ENCODE measurements around the gene SRD5A3.

Gene SRD5A3

GRCh38 chr4:55345980-55346850, at the start of gene SRD5A3:
SRD5A3 (plus strand) TSS chr4:55346242; CDS start chr4:55346337, 95 bp downstream.
- peak; percentile 92 for DNase-seq (ENCODE audit: extremely low spot score)
- TF ChIP-seq, protein P1, sequence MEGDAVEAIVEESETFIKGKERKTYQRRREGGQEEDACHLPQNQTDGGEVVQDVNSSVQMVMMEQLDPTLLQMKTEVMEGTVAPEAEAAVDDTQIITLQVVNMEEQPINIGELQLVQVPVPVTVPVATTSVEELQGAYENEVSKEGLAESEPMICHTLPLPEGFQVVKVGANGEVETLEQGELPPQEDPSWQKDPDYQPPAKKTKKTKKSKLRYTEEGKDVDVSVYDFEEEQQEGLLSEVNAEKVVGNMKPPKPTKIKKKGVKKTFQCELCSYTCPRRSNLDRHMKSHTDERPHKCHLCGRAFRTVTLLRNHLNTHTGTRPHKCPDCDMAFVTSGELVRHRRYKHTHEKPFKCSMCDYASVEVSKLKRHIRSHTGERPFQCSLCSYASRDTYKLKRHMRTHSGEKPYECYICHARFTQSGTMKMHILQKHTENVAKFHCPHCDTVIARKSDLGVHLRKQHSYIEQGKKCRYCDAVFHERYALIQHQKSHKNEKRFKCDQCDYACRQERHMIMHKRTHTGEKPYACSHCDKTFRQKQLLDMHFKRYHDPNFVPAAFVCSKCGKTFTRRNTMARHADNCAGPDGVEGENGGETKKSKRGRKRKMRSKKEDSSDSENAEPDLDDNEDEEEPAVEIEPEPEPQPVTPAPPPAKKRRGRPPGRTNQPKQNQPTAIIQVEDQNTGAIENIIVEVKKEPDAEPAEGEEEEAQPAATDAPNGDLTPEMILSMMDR (IDR thresholded peaks at IDR 0.05; ENCODE audit: control extremely low read depth, extremely low read depth, low read depth, missing control alignments): peak; percentile 94
- ChIA-PET CTCF (interaction anchor here (0.6 to 3.2 kb wide), 47 partner anchors 10 to 1033 kb away, joined by 3 to 28 read pairs (median 4); partner anchors contain the start of gene TMEM165), POLR2A (no interaction called here)

GRCh38 chr4:55297346-55297745, 48.7 kb upstream of the SRD5A3 start:
- ChIA-PET POLR2A (no interaction called here), CTCF (interaction anchor here (1.2 kb wide), 1 partner anchor 15 kb away, joined by 4 read pairs; no protein-coding TSS in a partner anchor)
- TF ChIP-seq, protein P1 (IDR thresholded peaks at IDR 0.05; ENCODE audit: control extremely low read depth, extremely low read depth, low read depth, missing control alignments): no peak
- DNase-seq (ENCODE audit: extremely low spot score): no peak

DNA sequence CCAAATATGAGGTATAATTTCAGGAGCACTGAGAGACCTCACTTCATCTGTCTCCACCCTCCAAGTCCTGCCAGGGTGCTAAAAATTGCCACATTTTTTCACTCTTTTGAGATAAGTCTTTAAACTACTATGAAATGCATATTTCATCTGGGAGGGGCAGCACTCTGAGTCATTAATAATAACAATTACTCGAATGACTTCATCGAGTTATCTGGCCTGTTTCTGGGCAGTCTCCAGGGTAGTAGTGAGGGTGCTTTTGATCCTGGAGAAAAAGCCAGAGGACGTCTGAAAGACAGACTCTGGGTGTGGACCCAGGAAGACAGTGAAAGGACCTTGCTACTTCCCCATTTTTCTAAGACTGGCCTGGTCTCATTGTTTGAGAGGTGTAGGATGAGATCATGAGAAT, 42.3 kb upstream of the SRD5A3 start:
- POLR2A ChIA-PET: no interaction called here
- CTCF ChIA-PET: no interaction called here
- no peak for DNase-seq (ENCODE audit: extremely low spot score)

GRCh38 chr4:55304303-55304702, 41.7 kb upstream of the SRD5A3 start:
- no peak for DNase-seq (ENCODE audit: extremely low spot score)
- ChIA-PET POLR2A (no interaction called here), CTCF (no interaction called here)
- TF ChIP-seq, protein P1 (IDR thresholded peaks at IDR 0.05; ENCODE audit: control extremely low read depth, extremely low read depth, low read depth, missing control alignments): no peak

More for the DNA sequence above, 42.3 kb upstream of the SRD5A3 start:
- TF ChIP-seq, protein P1 (IDR thresholded peaks at IDR 0.05; ENCODE audit: control extremely low read depth, extremely low read depth, low read depth, missing control alignments): no peak

GRCh38 chr4:55308071-55308470, 38.0 kb upstream of the SRD5A3 start:
- ChIA-PET CTCF (interaction anchor here (1.5 kb wide), 1 partner anchor 299 kb away, joined by 3 read pairs; no protein-coding TSS in a partner anchor), POLR2A (no interaction called here)
- no peak for DNase-seq (ENCODE audit: extremely low spot score)
- TF ChIP-seq, protein P1 (IDR thresholded peaks at IDR 0.05; ENCODE audit: control extremely low read depth, extremely low read depth, low read depth, missing control alignments): no peak

- ChIA-PET CTCF (interaction anchor here (0.8 to 4.7 kb wide), 14 partner anchors 10 to 653 kb away, joined by 3 to 33 read pairs (median 4); partner anchors contain the start of gene SRD5A3), POLR2A (no interaction called here)
- TF ChIP-seq, protein P1 (IDR thresholded peaks at IDR 0.05; ENCODE audit: control extremely low read depth, extremely low read depth, low read depth, missing control alignments): no peak
- no peak for DNase-seq (ENCODE audit: extremely low spot score)
Observed at GRCh38 chr4:55311792-55312488, 34.1 kb upstream of the SRD5A3 start.
